ENCODE results near the gene HCST. TPM values are rescaled to one million over a fixed set of nuclear protein-coding genes. Genes with fewer than 3 reads are reported as not detected.

The HCST gene
- total and polyA plus RNA-seq, 12 donors, result 2.8 to 97.2 (median 10.5) TPM; not detected in 1

GRCh38 chr19:35885904-35886303, 16.4 kb upstream of the HCST start:
- TF ChIP-seq, protein P1, sequence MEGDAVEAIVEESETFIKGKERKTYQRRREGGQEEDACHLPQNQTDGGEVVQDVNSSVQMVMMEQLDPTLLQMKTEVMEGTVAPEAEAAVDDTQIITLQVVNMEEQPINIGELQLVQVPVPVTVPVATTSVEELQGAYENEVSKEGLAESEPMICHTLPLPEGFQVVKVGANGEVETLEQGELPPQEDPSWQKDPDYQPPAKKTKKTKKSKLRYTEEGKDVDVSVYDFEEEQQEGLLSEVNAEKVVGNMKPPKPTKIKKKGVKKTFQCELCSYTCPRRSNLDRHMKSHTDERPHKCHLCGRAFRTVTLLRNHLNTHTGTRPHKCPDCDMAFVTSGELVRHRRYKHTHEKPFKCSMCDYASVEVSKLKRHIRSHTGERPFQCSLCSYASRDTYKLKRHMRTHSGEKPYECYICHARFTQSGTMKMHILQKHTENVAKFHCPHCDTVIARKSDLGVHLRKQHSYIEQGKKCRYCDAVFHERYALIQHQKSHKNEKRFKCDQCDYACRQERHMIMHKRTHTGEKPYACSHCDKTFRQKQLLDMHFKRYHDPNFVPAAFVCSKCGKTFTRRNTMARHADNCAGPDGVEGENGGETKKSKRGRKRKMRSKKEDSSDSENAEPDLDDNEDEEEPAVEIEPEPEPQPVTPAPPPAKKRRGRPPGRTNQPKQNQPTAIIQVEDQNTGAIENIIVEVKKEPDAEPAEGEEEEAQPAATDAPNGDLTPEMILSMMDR (IDR thresholded peaks at IDR 0.05), result no peak
- TF ChIP-seq POLR2A (IDR thresholded peaks at IDR 0.05), result no peak
- H3K4me1 ChIP-seq (replicated peaks in 1 of 2), result no peaks in the 10 kb centered on the region
- intact Hi-C loops (cut with DNase I), result loop anchor here in 1 of 2 donors (5.0 kb wide), 1 partner anchor 51 kb away; the partner anchor contains the start of gene LRFN3
- H3K27ac ChIP-seq, result no peak overlapping the region
- H3K4me3 ChIP-seq, result no peak overlapping the region
- no peaks in the 10 kb centered on the region for H3K27me3 ChIP-seq
- 93 to 95% (median 93%) methylated on average over 7 to 8 of the region's 8 CpGs for WGBS, 4 donors
- no peak for DNase-seq
- no peaks in the 10 kb centered on the region for H3K9me3 ChIP-seq (replicated peaks in 1 of 3)
- peaks cover 0 to 40% of the 10 kb centered on the region in 2 donors for H3K36me3 ChIP-seq (replicated peaks in 1 of 2)

DNA sequence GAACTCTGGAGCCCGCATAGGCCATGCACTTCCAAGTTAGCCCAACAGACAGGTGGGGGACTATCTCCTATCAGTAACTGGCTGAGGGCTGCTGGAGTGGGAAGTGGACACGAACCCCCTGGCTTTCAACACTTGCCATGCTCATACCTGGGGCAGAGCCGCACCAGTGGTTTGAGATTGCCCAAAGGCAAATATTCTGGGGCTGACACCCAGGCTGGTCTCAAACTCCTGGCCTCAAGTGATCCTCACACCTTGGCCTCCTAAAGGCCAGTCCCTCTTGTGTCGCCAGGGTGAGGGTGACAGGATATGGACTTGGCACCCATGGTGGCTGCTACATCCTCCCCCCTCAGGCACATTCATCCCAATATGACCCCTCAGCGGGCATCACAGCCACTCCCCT, 15.1 kb upstream of the HCST start:
- Histone ChIP-seq H3K4me1 (replicated peaks in 1 of 2) (no peaks in the 10 kb centered on the region), H3K36me3 (replicated peaks in 1 of 2) (peaks cover 0 to 40% of the 10 kb centered on the region in 2 donors), H3K27me3 (no peaks in the 10 kb centered on the region), H3K4me3 (no peak overlapping the region), H3K9me3 (replicated peaks in 1 of 3) (no peaks in the 10 kb centered on the region), H3K27ac (no peak overlapping the region)
- WGBS, 4 donors, result 95 to 100% (median 96%) methylated on average over 3 to 5 of the region's 5 CpGs
- TF ChIP-seq, protein P1 (IDR thresholded peaks at IDR 0.05), result no peak
- no peak for TF ChIP-seq POLR2A (IDR thresholded peaks at IDR 0.05)
- DNase-seq, result no peak
- intact Hi-C loops (cut with DNase I), result loop anchor here in 1 of 2 donors (5.0 kb wide), 1 partner anchor 50 kb away; the partner anchor contains the start of gene LRFN3

- intact Hi-C loops (cut with DNase I), result loop anchor here in 1 of 2 donors (5.0 kb wide), 1 partner anchor 49 kb away; the partner anchor contains the start of gene LRFN3
- Histone ChIP-seq H3K4me3 (no peak overlapping the region), H3K27me3 (no peaks in the 10 kb centered on the region), H3K9me3 (replicated peaks in 1 of 3) (no peaks in the 10 kb centered on the region), H3K36me3 (replicated peaks in 1 of 2) (peaks cover 0 to 47% of the 10 kb centered on the region in 2 donors), H3K4me1 (replicated peaks in 1 of 2) (no peaks in the 10 kb centered on the region), H3K27ac (no peak overlapping the region)
- TF ChIP-seq, protein P1 (IDR thresholded peaks at IDR 0.05), result no peak
- TF ChIP-seq POLR2A (IDR thresholded peaks at IDR 0.05), result no peak
- 90 to 96% (median 92%) methylated on average over 9 of the region's 9 CpGs for WGBS, 4 donors
- DNase-seq, result no peak
Observed at GRCh38 chr19:35888398-35888797, 13.9 kb upstream of the HCST start.

DNA sequence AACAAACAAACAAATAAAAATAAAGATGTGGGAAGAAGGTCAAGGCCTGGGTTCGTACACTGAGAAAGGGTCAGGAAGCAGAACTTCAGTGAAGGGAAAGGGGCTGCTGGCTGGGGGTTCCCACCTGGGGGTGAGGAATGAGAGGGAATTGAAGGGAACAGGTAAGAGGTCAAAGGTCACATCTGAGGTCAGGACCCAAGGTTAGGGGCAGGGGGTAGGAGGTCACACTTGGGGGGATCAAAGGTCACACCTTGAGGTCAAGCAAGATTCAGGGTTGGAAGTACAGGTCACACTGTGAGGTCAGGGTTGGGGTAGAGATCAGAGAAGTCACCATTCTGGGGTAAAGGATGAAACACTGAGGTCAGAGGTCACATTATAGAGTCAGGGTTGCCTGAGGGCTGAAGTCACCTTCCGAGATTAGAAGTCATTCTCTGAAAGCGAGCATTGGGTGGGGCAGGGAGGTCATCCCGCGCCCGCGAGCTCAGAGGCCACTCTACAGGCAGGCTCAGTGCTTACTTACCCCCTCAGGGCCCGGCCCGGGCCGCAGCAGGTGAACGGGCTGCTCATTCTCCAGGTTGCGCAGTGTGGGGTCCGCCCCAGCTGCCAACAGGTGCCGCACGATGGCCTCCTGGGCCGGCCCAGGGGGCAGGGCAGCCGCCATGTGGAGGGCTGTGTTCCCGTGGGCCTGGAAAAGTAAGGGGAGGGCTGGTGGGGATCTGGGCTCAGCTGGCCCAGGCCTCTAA, 12.8 kb upstream of the HCST start:
- Histone ChIP-seq H3K27ac (no peak overlapping the region), H3K27me3 (no peaks in the 10 kb centered on the region), H3K36me3 (replicated peaks in 1 of 2) (peaks cover 0 to 58% of the 10 kb centered on the region in 2 donors), H3K9me3 (replicated peaks in 1 of 3) (no peaks in the 10 kb centered on the region), H3K4me3 (no peak overlapping the region), H3K4me1 (replicated peaks in 1 of 2) (no peaks in the 10 kb centered on the region)
- 94 to 97% (median 94%) methylated on average over 10 to 18 of the region's 18 CpGs for WGBS, 4 donors
- no peak for DNase-seq
- intact Hi-C loops (cut with DNase I), result loop anchor here in 1 of 2 donors (5.0 kb wide), 1 partner anchor 48 kb away; the partner anchor contains the start of gene LRFN3
- TF ChIP-seq, protein P1 (IDR thresholded peaks at IDR 0.05), result no peak
- TF ChIP-seq POLR2A (IDR thresholded peaks at IDR 0.05), result no peak
